SJSA1 (cell line): ENCODE data around the gene HNRNPA2B1. TPM values are rescaled to one million over a fixed set of nuclear protein-coding genes. Genes with fewer than 3 reads are reported as not detected.
"Not testable (repeated sequence)": the region's sequence is repeated elsewhere in the genome, so short reads cannot be mapped to it uniquely, and the experiment has no call there.

Experiments used
- DNase-seq, 2 experiments: peaks; one replicate each; pipeline ENCODE4 v3.0.0-alpha.2; 2015 to 2020; ENCODE audit warnings: low spot score in 2 of 2, low read depth in 1 of 2
- H3K27ac ChIP-seq: fragments of 250-450 bp; sonication (Bioruptor Pico); 2 replicates; pipeline ENCODE4 v1.5.1; 2020; ENCODE audit warnings: mild to moderate bottlenecking, moderate library complexity
- H3K27me3 ChIP-seq: fragments of 250-450 bp; sonication (Bioruptor Pico); replicated peaks from 2 replicates; pipeline ENCODE4 v1.5.1; 2020; ENCODE audit warnings: mild to moderate bottlenecking, moderate library complexity
- H3K36me3 ChIP-seq: fragments of 250-450 bp; sonication (Bioruptor Pico); 2 replicates; pipeline ENCODE4 v1.5.1; 2020; ENCODE audit warnings: mild to moderate bottlenecking
- H3K4me1 ChIP-seq: fragments of 250-450 bp; sonication (Bioruptor Pico); replicated peaks from 2 replicates; pipeline ENCODE4 v1.6.1; 2021; ENCODE audit warnings: mild to moderate bottlenecking
- H3K4me3 ChIP-seq: fragments of 250-450 bp; sonication (Bioruptor Pico); 2 replicates; pipeline ENCODE4 v1.5.1; 2020; ENCODE audit warnings: mild to moderate bottlenecking
- H3K9me3 ChIP-seq: fragments of 250-450 bp; sonication (Bioruptor Pico); replicated peaks from 2 replicates; pipeline ENCODE4 v1.5.1; 2020; ENCODE audit warnings: mild to moderate bottlenecking
- total RNA-seq: library from RNA; depleted of rRNA; stranded (reverse); fragments of >200 nt; shearing (Covaris generic); gene quantifications from 2 replicates; pipeline ENCODE4 v1.2.3, GENCODE V29; 2014

HNRNPA2B1 gene
- total RNA-seq, 1 experiment from 2014 or later: 327 TPM

DNA sequence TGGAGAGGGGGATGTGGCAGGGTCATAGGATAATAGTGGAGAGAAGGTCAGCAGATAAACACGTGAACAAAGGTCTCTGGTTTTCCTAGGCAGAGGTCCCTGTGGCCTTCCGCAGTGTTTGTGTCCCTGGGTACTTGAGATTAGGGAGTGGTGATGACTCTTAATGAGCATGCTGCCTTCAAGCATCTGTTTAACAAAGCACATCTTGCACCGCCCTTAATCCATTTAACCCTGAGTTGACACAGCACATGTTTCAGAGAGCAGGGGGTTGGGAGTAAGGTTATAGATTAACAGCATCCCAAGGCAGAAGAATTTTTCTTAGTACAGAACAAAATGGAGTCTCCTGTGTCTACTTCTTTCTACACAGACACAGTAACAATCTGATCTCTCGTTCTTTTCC lies 24.6 kb downstream of the HNRNPA2B1 start:
- H3K27ac ChIP-seq, H3K27me3 ChIP-seq, DNase-seq, H3K4me3 ChIP-seq, H3K4me1 ChIP-seq, H3K9me3 ChIP-seq, H3K36me3 ChIP-seq: not testable (repeated sequence)

DNA sequence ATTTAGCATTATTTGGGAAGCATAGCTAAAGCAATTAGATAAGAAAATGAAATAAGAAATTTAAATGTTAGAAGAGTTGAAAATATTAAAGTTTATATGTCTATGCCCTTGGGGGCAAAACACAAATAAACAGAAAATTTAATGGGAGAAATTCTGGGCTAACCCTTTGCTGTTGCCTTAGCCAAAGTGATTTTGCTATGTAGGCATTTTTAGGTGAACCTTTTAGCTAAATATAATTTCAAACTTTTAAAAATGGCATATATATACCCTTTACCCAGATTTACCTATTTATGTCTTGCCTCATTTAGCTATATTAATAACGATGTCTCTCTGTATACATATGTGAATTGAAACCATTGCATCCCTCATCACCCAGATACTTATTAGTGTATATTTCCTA lies 28.5 kb downstream of the HNRNPA2B1 start:
- no peaks in the 10 kb centered on the region for H3K4me1 ChIP-seq
- H3K36me3 ChIP-seq: no peaks in the 10 kb centered on the region
- no peaks in the 10 kb centered on the region for H3K9me3 ChIP-seq
- H3K27me3 ChIP-seq: 0 out of 2 replicates have a peak, but pooled peaks cover 2% of the 10 kb centered on the region
- DNase-seq: no peak
- no peak overlapping the region for H3K27ac ChIP-seq
- no peak overlapping the region for H3K4me3 ChIP-seq

GRCh38 chr7:26171601-26172000 lies 28.9 kb downstream of the HNRNPA2B1 start:
- H3K9me3 ChIP-seq: no peaks in the 10 kb centered on the region
- no peak overlapping the region for H3K4me3 ChIP-seq
- H3K36me3 ChIP-seq: no peaks in the 10 kb centered on the region
- 0 out of 2 replicates have a peak, but pooled peaks cover 2% of the 10 kb centered on the region for H3K27me3 ChIP-seq
- DNase-seq: no peak
- H3K4me1 ChIP-seq: no peaks in the 10 kb centered on the region
- no peak overlapping the region for H3K27ac ChIP-seq

DNA sequence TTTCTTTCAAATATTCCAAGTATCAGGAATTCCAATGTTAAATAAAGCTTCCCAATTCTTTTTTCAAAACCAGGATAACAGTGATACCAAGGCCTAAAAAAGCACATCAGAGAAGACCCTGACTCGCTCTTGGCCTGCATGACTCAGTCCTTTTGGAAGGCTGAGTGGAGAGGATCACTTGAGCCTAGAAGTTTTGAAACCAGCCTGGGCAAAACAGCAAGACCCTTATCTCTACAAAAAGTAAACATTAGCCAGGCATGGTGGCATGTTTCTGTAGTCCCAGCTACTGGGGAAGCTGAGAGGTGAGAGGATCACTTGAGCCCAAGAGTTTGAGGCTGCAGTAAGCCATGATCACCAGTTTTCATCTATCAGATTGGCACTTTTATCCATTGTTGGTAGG lies 29.9 kb downstream of the HNRNPA2B1 start:
- no peaks in the 10 kb centered on the region for H3K9me3 ChIP-seq
- H3K4me1 ChIP-seq: no peaks in the 10 kb centered on the region
- no peak overlapping the region for H3K27ac ChIP-seq
- 0 out of 2 replicates have a peak, but pooled peaks cover 2% of the 10 kb centered on the region for H3K27me3 ChIP-seq
- DNase-seq: no peak
- H3K36me3 ChIP-seq: no peaks in the 10 kb centered on the region
- no peak overlapping the region for H3K4me3 ChIP-seq

GRCh38 chr7:26169271-26169670 lies 31.3 kb downstream of the HNRNPA2B1 start:
- H3K4me1 ChIP-seq: no peaks in the 10 kb centered on the region
- DNase-seq: no peak
- no peak overlapping the region for H3K27ac ChIP-seq
- no peaks in the 10 kb centered on the region for H3K36me3 ChIP-seq
- 0 out of 2 replicates have a peak, but pooled peaks cover 2% of the 10 kb centered on the region for H3K27me3 ChIP-seq
- no peaks in the 10 kb centered on the region for H3K9me3 ChIP-seq
- no peak overlapping the region for H3K4me3 ChIP-seq

DNA sequence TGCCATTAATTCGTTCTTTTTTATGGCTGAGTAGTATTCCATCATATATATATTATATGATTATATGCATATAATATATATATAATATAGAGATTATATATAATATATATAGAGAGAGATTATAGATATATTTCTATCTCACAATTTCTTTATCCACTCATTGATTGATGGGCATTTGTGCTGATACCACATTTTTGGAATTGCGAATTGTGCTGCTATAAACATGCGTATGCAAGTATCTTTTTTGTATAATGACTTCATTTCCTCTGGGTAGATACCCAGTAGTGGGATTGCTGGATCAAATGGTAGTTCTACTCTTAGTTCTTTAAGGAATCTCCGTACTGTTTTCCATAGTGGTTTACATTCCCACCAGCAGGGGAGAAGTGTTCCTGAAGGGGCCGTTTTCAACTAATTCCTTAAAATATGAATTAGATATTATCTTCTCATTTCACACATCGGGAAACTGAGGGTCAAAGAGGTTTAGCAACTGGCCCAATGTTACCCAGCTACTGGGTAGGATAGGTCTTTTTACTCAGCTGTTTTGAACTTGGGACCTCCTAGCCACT lies 32.0 kb downstream of the HNRNPA2B1 start:
- Histone ChIP-seq H3K4me1 (no peaks in the 10 kb centered on the region), H3K27me3 (0 out of 2 replicates have a peak, but pooled peaks cover 2% of the 10 kb centered on the region), H3K36me3 (no peaks in the 10 kb centered on the region), H3K9me3 (no peaks in the 10 kb centered on the region), H3K27ac (no peak overlapping the region), H3K4me3 (no peak overlapping the region)
- no peak for DNase-seq

DNA sequence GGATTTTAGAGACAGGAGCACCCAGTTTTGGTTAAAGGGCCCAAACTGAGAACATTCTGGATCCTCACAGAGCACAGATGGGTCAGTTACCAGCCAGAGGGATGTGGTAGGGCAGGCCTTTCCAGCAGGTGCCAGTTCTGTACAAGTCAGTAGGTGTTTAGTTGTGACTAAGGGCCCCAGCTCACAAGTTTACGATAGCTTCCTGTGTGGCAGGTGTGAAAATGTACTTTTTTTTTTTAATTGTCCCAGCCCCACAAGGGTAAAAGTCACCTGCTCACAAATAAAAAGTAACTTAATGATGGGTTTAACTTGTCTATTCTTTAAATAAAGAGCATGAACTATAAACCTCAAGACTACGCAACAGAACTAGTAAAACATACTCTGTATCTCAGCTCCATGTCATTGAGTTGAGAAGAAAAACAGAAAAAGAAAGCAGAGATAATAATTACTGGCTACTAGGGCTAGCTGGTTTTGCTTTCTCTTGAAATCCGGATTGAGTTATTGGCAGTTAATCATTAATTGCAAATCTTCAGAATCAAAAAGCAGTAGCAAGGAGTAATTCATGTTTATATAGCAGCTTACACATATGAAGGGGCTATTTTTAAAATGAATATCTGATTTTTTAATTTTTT lies 33.1 kb downstream of the HNRNPA2B1 start:
- Histone ChIP-seq H3K36me3 (no peaks in the 10 kb centered on the region), H3K4me3 (no peak overlapping the region)

DNA sequence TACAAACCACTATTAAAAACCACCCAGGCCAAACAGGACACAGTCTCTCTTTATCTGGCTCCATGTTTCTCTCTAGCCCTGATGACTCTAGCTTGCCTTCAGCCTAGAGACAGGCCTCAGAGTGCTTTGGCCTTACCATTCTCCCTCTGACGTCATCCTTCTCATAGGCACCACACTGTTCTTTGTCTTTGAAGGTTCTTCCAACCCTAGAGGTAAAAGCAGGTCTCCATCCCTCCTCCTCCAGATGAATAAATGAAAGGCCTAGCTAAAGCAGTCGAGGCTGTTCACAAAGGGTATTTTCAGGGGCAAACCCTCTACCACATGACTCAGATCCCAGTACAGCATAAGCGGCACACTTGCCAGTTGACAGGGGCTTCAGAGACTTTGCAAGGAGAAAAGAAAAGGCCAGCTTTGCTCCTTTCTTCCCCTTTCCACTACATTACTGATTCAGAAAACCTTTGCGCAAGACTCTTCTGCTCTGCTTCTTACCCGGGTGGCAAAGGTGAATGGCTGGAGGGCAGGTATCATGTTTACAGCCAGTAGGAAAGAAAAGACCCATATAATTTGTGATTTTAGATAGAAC lies 33.8 kb downstream of the HNRNPA2B1 start:
- Histone ChIP-seq H3K9me3 (no peaks in the 10 kb centered on the region), H3K27me3 (no peaks in the 10 kb centered on the region), H3K4me1 (no peaks in the 10 kb centered on the region), H3K4me3 (no peak overlapping the region), H3K27ac (no peak overlapping the region), H3K36me3 (no peaks in the 10 kb centered on the region)
- DNase-seq: no peak

More for the DNA sequence above, 33.1 kb downstream of the HNRNPA2B1 start:
- H3K9me3 ChIP-seq: no peaks in the 10 kb centered on the region
- H3K27me3 ChIP-seq: 0 out of 2 replicates have a peak, but pooled peaks cover 1% of the 10 kb centered on the region
- no peak overlapping the region for H3K27ac ChIP-seq
- no peak for DNase-seq
- H3K4me1 ChIP-seq: no peaks in the 10 kb centered on the region

GRCh38 chr7:26165950-26166683 lies 34.4 kb downstream of the HNRNPA2B1 start:
- no peak overlapping the region for H3K27ac ChIP-seq
- DNase-seq: no peak
- H3K9me3 ChIP-seq: no peaks in the 10 kb centered on the region
- no peak overlapping the region for H3K4me3 ChIP-seq
- H3K36me3 ChIP-seq: no peaks in the 10 kb centered on the region
- H3K27me3 ChIP-seq: no peaks in the 10 kb centered on the region
- H3K4me1 ChIP-seq: no peaks in the 10 kb centered on the region

DNA sequence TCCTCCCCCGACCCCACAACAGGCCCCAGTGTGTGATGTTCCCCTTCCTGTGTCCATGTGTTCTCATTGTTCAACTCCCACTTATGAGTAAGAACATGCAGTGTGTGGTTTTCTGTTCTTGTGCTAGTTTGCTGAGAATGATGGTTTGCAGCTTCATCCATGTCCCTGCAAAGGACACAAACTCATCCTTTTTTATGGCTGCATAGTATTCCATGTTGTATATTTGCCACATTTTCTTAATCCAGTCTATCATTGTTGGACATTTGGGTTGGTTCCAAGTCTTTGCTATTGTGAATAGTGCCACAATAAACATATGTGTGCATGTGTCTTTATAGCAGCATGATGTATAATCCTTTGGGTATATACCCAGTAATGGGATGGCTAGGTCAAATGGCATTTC lies 36.7 kb downstream of the HNRNPA2B1 start:
- H3K9me3 ChIP-seq, H3K4me1 ChIP-seq, H3K27me3 ChIP-seq, H3K27ac ChIP-seq, H3K4me3 ChIP-seq, H3K36me3 ChIP-seq, DNase-seq: not testable (repeated sequence)

- Histone ChIP-seq H3K27ac (no peak overlapping the region), H3K27me3 (no peaks in the 10 kb centered on the region), H3K9me3 (no peaks in the 10 kb centered on the region), H3K36me3 (no peaks in the 10 kb centered on the region), H3K4me3 (no peak overlapping the region), H3K4me1 (peaks cover 19% of the 10 kb centered on the region)
- DNase-seq: no peak
Observed at GRCh38 chr7:26162431-26162830, 38.1 kb downstream of the HNRNPA2B1 start.

DNA sequence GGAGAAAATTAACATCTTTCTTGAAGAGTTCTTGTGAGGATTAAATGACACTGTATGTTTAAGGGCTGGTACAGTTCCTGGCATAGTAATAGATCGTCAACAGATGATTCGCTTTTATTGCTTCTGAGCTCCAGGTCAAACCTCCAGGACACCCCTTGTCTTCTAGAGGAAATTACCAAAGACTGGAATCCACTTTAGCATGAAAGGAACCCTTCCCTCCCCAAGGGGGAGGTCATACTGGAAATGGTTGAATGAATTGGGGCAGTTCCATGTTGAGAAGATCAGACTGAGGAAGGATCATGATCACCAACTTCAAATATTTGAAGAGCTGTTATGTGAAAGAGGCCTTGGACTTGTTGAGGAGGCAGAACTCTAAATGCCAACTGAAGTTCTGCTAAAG lies 39.6 kb downstream of the HNRNPA2B1 start:
- H3K36me3 ChIP-seq: no peaks in the 10 kb centered on the region
- H3K9me3 ChIP-seq: no peaks in the 10 kb centered on the region
- no peaks in the 10 kb centered on the region for H3K27me3 ChIP-seq
- no peak overlapping the region for H3K27ac ChIP-seq
- DNase-seq: no peak
- H3K4me1 ChIP-seq: peaks cover 31% of the 10 kb centered on the region
- no peak overlapping the region for H3K4me3 ChIP-seq

DNA sequence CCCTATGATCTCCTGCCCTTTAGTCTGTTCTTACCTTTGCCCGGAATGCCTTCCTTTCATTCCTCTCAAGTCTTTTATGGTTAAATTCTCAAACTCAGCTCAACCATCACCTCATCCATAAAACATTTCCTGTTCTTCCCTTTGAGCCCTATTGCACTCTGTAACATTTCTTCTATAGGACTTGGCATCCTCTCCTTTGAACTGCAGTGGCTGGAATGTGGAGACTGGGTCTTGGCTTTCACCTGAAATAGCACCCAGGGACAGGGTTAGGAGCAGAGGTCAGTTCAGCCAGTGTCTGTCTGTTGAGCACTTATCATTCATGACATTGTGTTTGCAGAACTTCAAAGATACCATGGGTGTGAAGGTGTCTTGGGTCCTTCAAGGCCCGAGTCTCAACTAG lies 41.3 kb downstream of the HNRNPA2B1 start:
- DNase-seq: no peak
- Histone ChIP-seq H3K9me3 (no peaks in the 10 kb centered on the region), H3K27me3 (no peaks in the 10 kb centered on the region), H3K4me3 (no peak overlapping the region), H3K4me1 (peaks cover 47% of the 10 kb centered on the region), H3K27ac (no peak overlapping the region), H3K36me3 (no peaks in the 10 kb centered on the region)

- H3K9me3 ChIP-seq: no peaks in the 10 kb centered on the region
- peaks cover 64% of the 10 kb centered on the region for H3K4me1 ChIP-seq
- peak overlapping the region; percentile 97 for H3K27ac ChIP-seq
- H3K27me3 ChIP-seq: no peaks in the 10 kb centered on the region
- no peaks in the 10 kb centered on the region for H3K36me3 ChIP-seq
- no peak overlapping the region for H3K4me3 ChIP-seq
- no peak for DNase-seq
Observed at GRCh38 chr7:26157520-26158105, 42.9 kb downstream of the HNRNPA2B1 start.
